ENCODE results near the gene KL. TPM values are rescaled to one million over a fixed set of nuclear protein-coding genes. Genes with fewer than 3 reads are reported as not detected.

Gene KL
- total RNA-seq, 1 experiment from 2014 or later, result not detected

DNA sequence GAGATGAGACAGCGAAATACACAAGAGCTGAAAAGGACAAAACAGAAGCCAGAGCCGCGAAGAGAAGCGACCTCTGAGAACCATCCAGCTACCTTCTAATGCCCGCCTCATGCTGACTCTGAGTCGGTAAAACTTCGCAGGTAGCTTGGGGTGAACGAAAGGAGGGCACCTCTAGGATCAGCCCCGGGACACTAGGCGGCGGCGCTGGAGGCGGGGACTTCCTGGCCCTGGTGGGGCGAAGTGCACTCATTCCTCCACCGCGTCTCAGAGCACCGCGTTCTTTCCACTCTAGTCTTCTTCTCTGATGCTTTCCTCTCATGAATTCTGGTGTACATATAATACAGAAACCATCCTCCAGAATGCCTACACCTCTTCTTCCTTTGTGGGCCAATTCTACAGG, 50.1 kb downstream of the KL start:
- POLR2A ChIA-PET, result interaction anchor here (0.6 kb wide), 1 partner anchor 10 kb away, joined by 5 read pairs; no protein-coding TSS in a partner anchor

More for the DNA sequence above, 50.1 kb downstream of the KL start:
- Mint-ChIP-seq H3K4me1 (no peaks in the 10 kb centered on the region), H3K4me3 (no peak overlapping the region), H3K36me3 (no peaks in the 10 kb centered on the region), H3K27me3 (ENCODE audit: low read depth) (no peaks in the 10 kb centered on the region), H3K9me3 (no peaks in the 10 kb centered on the region; the same call in 1 of the 2 replicates), H3K27ac (no peak overlapping the region)
- CTCF ChIA-PET, result interaction anchor here (0.7 kb wide), 1 partner anchor 41 kb away, joined by 3 read pairs; no protein-coding TSS in a partner anchor
- ATAC-seq (peak; percentile 52), DNase-seq (ENCODE audit: low spot score) (no peak)
- no peak for TF ChIP-seq CREB1 (CRISPR knock-in tag; IDR thresholded peaks at IDR 0.05)
- TF ChIP-seq, protein P1, sequence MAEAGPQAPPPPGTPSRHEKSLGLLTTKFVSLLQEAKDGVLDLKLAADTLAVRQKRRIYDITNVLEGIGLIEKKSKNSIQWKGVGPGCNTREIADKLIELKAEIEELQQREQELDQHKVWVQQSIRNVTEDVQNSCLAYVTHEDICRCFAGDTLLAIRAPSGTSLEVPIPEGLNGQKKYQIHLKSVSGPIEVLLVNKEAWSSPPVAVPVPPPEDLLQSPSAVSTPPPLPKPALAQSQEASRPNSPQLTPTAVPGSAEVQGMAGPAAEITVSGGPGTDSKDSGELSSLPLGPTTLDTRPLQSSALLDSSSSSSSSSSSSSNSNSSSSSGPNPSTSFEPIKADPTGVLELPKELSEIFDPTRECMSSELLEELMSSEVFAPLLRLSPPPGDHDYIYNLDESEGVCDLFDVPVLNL (CRISPR knock-in tag; IDR thresholded peaks at IDR 0.05; ENCODE audit: borderline replicate concordance, low read depth), result no peak
- TF ChIP-seq, protein P2, sequence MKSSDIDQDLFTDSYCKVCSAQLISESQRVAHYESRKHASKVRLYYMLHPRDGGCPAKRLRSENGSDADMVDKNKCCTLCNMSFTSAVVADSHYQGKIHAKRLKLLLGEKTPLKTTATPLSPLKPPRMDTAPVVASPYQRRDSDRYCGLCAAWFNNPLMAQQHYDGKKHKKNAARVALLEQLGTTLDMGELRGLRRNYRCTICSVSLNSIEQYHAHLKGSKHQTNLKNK (CRISPR knock-in tag; IDR thresholded peaks at IDR 0.05), result no peak
- TF ChIP-seq, protein P3, sequence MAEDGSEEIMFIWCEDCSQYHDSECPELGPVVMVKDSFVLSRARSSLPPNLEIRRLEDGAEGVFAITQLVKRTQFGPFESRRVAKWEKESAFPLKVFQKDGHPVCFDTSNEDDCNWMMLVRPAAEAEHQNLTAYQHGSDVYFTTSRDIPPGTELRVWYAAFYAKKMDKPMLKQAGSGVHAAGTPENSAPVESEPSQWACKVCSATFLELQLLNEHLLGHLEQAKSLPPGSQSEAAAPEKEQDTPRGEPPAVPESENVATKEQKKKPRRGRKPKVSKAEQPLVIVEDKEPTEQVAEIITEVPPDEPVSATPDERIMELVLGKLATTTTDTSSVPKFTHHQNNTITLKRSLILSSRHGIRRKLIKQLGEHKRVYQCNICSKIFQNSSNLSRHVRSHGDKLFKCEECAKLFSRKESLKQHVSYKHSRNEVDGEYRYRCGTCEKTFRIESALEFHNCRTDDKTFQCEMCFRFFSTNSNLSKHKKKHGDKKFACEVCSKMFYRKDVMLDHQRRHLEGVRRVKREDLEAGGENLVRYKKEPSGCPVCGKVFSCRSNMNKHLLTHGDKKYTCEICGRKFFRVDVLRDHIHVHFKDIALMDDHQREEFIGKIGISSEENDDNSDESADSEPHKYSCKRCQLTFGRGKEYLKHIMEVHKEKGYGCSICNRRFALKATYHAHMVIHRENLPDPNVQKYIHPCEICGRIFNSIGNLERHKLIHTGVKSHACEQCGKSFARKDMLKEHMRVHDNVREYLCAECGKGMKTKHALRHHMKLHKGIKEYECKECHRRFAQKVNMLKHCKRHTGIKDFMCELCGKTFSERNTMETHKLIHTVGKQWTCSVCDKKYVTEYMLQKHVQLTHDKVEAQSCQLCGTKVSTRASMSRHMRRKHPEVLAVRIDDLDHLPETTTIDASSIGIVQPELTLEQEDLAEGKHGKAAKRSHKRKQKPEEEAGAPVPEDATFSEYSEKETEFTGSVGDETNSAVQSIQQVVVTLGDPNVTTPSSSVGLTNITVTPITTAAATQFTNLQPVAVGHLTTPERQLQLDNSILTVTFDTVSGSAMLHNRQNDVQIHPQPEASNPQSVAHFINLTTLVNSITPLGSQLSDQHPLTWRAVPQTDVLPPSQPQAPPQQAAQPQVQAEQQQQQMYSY (CRISPR knock-in tag; IDR thresholded peaks at IDR 0.05), result no peak
- no peak for TF ChIP-seq ELF4 (CRISPR knock-in tag; IDR thresholded peaks at IDR 0.05; ENCODE audit: low read depth)
- TF ChIP-seq SOX15 (CRISPR knock-in tag; IDR thresholded peaks at IDR 0.05), result no peak
- TF ChIP-seq, protein P4, sequence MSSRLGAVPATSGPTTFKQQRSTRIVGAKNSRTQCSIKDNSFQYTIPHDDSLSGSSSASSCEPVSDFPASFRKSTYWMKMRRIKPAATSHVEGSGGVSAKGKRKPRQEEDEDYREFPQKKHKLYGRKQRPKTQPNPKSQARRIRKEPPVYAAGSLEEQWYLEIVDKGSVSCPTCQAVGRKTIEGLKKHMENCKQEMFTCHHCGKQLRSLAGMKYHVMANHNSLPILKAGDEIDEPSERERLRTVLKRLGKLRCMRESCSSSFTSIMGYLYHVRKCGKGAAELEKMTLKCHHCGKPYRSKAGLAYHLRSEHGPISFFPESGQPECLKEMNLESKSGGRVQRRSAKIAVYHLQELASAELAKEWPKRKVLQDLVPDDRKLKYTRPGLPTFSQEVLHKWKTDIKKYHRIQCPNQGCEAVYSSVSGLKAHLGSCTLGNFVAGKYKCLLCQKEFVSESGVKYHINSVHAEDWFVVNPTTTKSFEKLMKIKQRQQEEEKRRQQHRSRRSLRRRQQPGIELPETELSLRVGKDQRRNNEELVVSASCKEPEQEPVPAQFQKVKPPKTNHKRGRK (CRISPR knock-in tag; IDR thresholded peaks at IDR 0.05; ENCODE audit: borderline replicate concordance), result no peak
- TF ChIP-seq, protein P5, sequence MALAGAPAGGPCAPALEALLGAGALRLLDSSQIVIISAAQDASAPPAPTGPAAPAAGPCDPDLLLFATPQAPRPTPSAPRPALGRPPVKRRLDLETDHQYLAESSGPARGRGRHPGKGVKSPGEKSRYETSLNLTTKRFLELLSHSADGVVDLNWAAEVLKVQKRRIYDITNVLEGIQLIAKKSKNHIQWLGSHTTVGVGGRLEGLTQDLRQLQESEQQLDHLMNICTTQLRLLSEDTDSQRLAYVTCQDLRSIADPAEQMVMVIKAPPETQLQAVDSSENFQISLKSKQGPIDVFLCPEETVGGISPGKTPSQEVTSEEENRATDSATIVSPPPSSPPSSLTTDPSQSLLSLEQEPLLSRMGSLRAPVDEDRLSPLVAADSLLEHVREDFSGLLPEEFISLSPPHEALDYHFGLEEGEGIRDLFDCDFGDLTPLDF (CRISPR knock-in tag; IDR thresholded peaks at IDR 0.05), result no peak
- no peak for TF ChIP-seq IRF2 (CRISPR knock-in tag; IDR thresholded peaks at IDR 0.05; ENCODE audit: borderline replicate concordance, low read depth)
- TF ChIP-seq, protein P6, sequence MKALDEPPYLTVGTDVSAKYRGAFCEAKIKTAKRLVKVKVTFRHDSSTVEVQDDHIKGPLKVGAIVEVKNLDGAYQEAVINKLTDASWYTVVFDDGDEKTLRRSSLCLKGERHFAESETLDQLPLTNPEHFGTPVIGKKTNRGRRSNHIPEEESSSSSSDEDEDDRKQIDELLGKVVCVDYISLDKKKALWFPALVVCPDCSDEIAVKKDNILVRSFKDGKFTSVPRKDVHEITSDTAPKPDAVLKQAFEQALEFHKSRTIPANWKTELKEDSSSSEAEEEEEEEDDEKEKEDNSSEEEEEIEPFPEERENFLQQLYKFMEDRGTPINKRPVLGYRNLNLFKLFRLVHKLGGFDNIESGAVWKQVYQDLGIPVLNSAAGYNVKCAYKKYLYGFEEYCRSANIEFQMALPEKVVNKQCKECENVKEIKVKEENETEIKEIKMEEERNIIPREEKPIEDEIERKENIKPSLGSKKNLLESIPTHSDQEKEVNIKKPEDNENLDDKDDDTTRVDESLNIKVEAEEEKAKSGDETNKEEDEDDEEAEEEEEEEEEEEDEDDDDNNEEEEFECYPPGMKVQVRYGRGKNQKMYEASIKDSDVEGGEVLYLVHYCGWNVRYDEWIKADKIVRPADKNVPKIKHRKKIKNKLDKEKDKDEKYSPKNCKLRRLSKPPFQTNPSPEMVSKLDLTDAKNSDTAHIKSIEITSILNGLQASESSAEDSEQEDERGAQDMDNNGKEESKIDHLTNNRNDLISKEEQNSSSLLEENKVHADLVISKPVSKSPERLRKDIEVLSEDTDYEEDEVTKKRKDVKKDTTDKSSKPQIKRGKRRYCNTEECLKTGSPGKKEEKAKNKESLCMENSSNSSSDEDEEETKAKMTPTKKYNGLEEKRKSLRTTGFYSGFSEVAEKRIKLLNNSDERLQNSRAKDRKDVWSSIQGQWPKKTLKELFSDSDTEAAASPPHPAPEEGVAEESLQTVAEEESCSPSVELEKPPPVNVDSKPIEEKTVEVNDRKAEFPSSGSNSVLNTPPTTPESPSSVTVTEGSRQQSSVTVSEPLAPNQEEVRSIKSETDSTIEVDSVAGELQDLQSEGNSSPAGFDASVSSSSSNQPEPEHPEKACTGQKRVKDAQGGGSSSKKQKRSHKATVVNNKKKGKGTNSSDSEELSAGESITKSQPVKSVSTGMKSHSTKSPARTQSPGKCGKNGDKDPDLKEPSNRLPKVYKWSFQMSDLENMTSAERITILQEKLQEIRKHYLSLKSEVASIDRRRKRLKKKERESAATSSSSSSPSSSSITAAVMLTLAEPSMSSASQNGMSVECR (CRISPR knock-in tag; IDR thresholded peaks at IDR 0.05; ENCODE audit: borderline replicate concordance), result no peak
- TF ChIP-seq ATF1 (CRISPR knock-in tag; IDR thresholded peaks at IDR 0.05), result no peak
